Measurements from ENCODE around the gene SLCO2B1.

Gene SLCO2B1

GRCh38 chr11:75161506-75162095 lies 10.7 kb downstream of the SLCO2B1 start:
- no peak for DNase-seq

- DNase-seq = no peak
Observed at GRCh38 chr11:75162954-75163353, 12.0 kb downstream of the SLCO2B1 start.

GRCh38 chr11:75163921-75164849 lies 13.3 kb downstream of the SLCO2B1 start:
- DNase-seq = no peak

GRCh38 chr11:75165721-75166120 lies 14.8 kb downstream of the SLCO2B1 start:
- DNase-seq = no peak

- no peak for DNase-seq
Observed at GRCh38 chr11:75166791-75167190, 15.9 kb downstream of the SLCO2B1 start.

GRCh38 chr11:75167617-75168016 lies 16.7 kb downstream of the SLCO2B1 start:
- no peak for DNase-seq

- no peak for DNase-seq
Observed at GRCh38 chr11:75169101-75169885, 18.4 kb downstream of the SLCO2B1 start.

GRCh38 chr11:75170516-75171201 lies 19.8 kb downstream of the SLCO2B1 start:
- DNase-seq = no peak

GRCh38 chr11:75173336-75173735 lies 22.4 kb downstream of the SLCO2B1 start:
- no peak for DNase-seq

GRCh38 chr11:75174781-75175370 lies 24.0 kb downstream of the SLCO2B1 start:
- peak in 7 of 14 donors; percentile 15 to 54 (median 32) for DNase-seq

GRCh38 chr11:75182664-75183063 lies 31.8 kb downstream of the SLCO2B1 start:
- peak in 1 of 14 donors; percentile 4 for DNase-seq

GRCh38 chr11:75184051-75184450 lies 33.1 kb downstream of the SLCO2B1 start:
- no peak for DNase-seq

GRCh38 chr11:75184757-75185425 lies 34.0 kb downstream of the SLCO2B1 start:
- DNase-seq = no peak

GRCh38 chr11:75185866-75186265 lies 35.0 kb downstream of the SLCO2B1 start:
- no peak for DNase-seq

- DNase-seq = no peak
Observed at GRCh38 chr11:75186999-75187398, 36.1 kb downstream of the SLCO2B1 start.

- no peak for DNase-seq
Observed at GRCh38 chr11:75188671-75189070, 37.8 kb downstream of the SLCO2B1 start.

GRCh38 chr11:75189108-75189507 lies 38.2 kb downstream of the SLCO2B1 start:
- DNase-seq = no peak

GRCh38 chr11:75189911-75190310 lies 39.0 kb downstream of the SLCO2B1 start:
- DNase-seq = no peak

GRCh38 chr11:75190652-75191329 lies 39.9 kb downstream of the SLCO2B1 start:
- DNase-seq = no peak

GRCh38 chr11:75191330-75191717 lies 40.4 kb downstream of the SLCO2B1 start:
- no peak for DNase-seq

- no peak for DNase-seq
Observed at GRCh38 chr11:75193271-75193670, 42.4 kb downstream of the SLCO2B1 start.

Measured in C1 segment of cervical spinal cord (tissue), 14 donors.